GM19324 (cell line): ENCODE results near the gene C1orf116.
"Not testable (repeated sequence)": the region's sequence is repeated elsewhere in the genome, so short reads cannot be mapped to it uniquely, and the experiment has no call there.

Experiments
- ATAC-seq: cut with Tn5 transposase; IDR thresholded peaks from one replicate; pipeline ENCODE4 v1.9.1; 2021; ENCODE audit warnings: mild to moderate bottlenecking, moderate library complexity; ENCODE audit not compliant: unreplicated experiment, low FRiP score

C1orf116 gene

GRCh38 chr1:207060596-207060995 is 28.0 kb upstream of the C1orf116 start:
- ATAC-seq: no peak

- ATAC-seq: no peak
Observed at GRCh38 chr1:207059881-207060280, 27.3 kb upstream of the C1orf116 start.

- no peak for ATAC-seq
Observed at GRCh38 chr1:207058878-207059867, 26.6 kb upstream of the C1orf116 start.

GRCh38 chr1:207058252-207058651 is 25.7 kb upstream of the C1orf116 start:
- no peak for ATAC-seq

DNA sequence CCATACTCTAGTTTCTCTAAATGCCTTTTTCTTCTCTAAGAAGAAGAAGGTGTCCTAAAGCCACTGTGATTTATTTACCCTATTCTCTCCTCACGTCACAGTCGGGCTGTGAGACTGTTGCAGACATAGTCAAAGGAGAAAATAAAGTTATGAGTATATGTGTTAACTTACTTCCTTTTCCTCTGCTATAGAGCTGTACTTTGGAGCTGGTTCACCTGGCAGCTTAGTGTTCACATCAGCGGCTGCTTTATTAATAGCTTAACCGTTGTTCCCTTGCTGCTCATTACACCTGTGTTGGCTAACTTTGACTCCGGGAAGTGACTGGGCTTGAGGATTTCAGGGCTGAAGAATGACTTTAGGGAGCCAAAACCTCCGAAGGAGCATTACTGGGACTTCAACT is 24.1 kb upstream of the C1orf116 start:
- no peak for ATAC-seq

GRCh38 chr1:207055386-207056001 is 22.9 kb upstream of the C1orf116 start:
- ATAC-seq: no peak

- ATAC-seq: no peak
Observed at GRCh38 chr1:207054491-207054890, 21.9 kb upstream of the C1orf116 start.

GRCh38 chr1:207052911-207053769 is 20.6 kb upstream of the C1orf116 start, which contains the start of gene PFKFB2:
Gene PFKFB2, plus strand, starts transcription at chr1:207053275. Its CDS starts 1,443 bp downstream, at chr1:207054718.
- ATAC-seq: peak; percentile 67

- no peak for ATAC-seq
Observed at GRCh38 chr1:207051191-207051943, 18.8 kb upstream of the C1orf116 start, which contains the start of gene YOD1. Gene YOD1, minus strand, starts transcription at chr1:207051208. Its CDS starts 178 bp downstream, at chr1:207051030.

- no peak for ATAC-seq
Observed at GRCh38 chr1:207050480-207051190, 18.1 kb upstream of the C1orf116 start.

GRCh38 chr1:207049974-207050391 is 17.4 kb upstream of the C1orf116 start:
- ATAC-seq: no peak

GRCh38 chr1:207049514-207049913 is 17.0 kb upstream of the C1orf116 start:
- ATAC-seq: no peak

DNA sequence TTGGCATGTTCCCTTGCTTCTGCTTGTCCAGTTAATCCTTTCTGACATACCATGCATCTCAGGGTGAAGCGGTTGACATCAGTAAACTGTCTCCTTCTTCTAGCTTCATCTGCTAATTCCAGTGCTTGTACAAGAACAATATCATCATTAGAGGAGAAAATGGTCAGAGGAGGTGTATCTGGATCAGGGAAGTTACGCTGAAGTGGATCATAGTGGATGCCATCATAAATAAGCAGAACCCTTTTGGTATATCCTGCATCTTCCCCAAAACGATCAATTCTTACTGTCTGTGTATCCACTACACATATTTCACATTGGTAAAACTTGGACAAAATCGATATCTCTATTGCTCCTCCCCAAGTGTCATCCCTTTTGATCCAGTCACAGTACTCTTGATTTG is 16.5 kb upstream of the C1orf116 start:
- no peak for ATAC-seq

- no peak for ATAC-seq
Observed at GRCh38 chr1:207048041-207048440, 15.5 kb upstream of the C1orf116 start.

- no peak for ATAC-seq
Observed at GRCh38 chr1:207047505-207047904, 14.9 kb upstream of the C1orf116 start.

GRCh38 chr1:207045453-207045852 is 12.9 kb upstream of the C1orf116 start:
- ATAC-seq: no peak

GRCh38 chr1:207041397-207041796 is 8.8 kb upstream of the C1orf116 start:
- ATAC-seq: not testable (repeated sequence)

GRCh38 chr1:207040181-207040533 is 7.6 kb upstream of the C1orf116 start:
- ATAC-seq: no peak
